Spleen (tissue), 11 donors: ENCODE data around the gene PITPNB. TPM values are rescaled to one million over a fixed set of nuclear protein-coding genes. Genes with fewer than 3 reads are reported as not detected.

Source experiments
- DNase-seq: peaks from one replicate; pipeline ENCODE4 v3.0.0-alpha.2; 2020
- H3K27ac ChIP-seq, 8 donors: fragments of 200-600 bp; sonication (generic) in 7 of 8; 1 replicate in 4 of 8; 2 replicates in 4 of 8; pipeline versions ENCODE4 v1.5.0 to v1.8.0; 2016 to 2021; ENCODE audit warnings: inconsistent platforms in 4 of 8, mild to moderate bottlenecking in 4 of 8, moderate library complexity in 1 of 8
- H3K27me3 ChIP-seq, 7 donors: fragments of 200-600 bp; sonication (generic) in 6 of 7; replicated peaks in 1 of 7; 1 replicate in 4 of 7; 2 replicates in 3 of 7; pipeline versions ENCODE4 v1.5.0 to v1.8.0; 2016 to 2021; ENCODE audit warnings: inconsistent platforms in 3 of 7, mild to moderate bottlenecking in 1 of 7
- H3K36me3 ChIP-seq, 6 donors: fragments of 200-600 bp; sonication (generic) in 5 of 6; 1 replicate in 4 of 6; 2 replicates in 2 of 6; pipeline versions ENCODE4 v1.5.0 to v1.8.0; 2016 to 2021; ENCODE audit warnings: inconsistent platforms in 2 of 6
- H3K4me1 ChIP-seq, 6 donors: fragments of 200-600 bp; sonication (generic) in 5 of 6; 1 replicate in 3 of 6; 2 replicates in 3 of 6; pipeline versions ENCODE4 v1.5.0 to v1.8.0; 2016 to 2021; ENCODE audit warnings: inconsistent platforms in 3 of 6
- H3K4me3 ChIP-seq, 8 donors: fragments of 200-600 bp; sonication (generic) in 7 of 8; 1 replicate in 4 of 8; 2 replicates in 4 of 8; pipeline versions ENCODE4 v1.5.0 to v1.8.0; 2016 to 2021; ENCODE audit warnings: inconsistent platforms in 4 of 8, mild to moderate bottlenecking in 4 of 8, moderate library complexity in 2 of 8
- H3K9me3 ChIP-seq, 8 donors: fragments of 200-600 bp; sonication (generic) in 7 of 8; 1 replicate in 4 of 8; 2 replicates in 4 of 8; pipeline versions ENCODE4 v1.5.0 to v1.8.0; 2016 to 2021; ENCODE audit warnings: inconsistent platforms in 4 of 8
- CTCF ChIP-seq, 11 experiments: fragments of 200-600 bp in 7 of 11; fragments of 450-650 bp in 4 of 11; sonication (generic) in 4 of 11; IDR thresholded peaks in 8 of 11; conservative IDR thresholded peaks in 3 of 11; 1 replicate in 7 of 11; 2 replicates in 4 of 11; pipeline versions ENCODE4 v1.4.0 to v1.8.0; 2016 to 2021; ENCODE audit warnings: antibody characterized with exemption in 11 of 11, inconsistent platforms in 4 of 11, mild to moderate bottlenecking in 1 of 11
- POLR2A ChIP-seq, 3 donors: fragments of 450-650 bp; IDR thresholded peaks; one replicate each; pipeline ENCODE4 v1.5.1; 2017; ENCODE audit warnings: antibody characterized with exemption in 3 of 3, mild to moderate bottlenecking in 1 of 3
- POLR2AphosphoS5 ChIP-seq, 3 donors: sonication (generic); formaldehyde crosslinking; IDR thresholded peaks; one replicate each; pipeline ENCODE4 v1.5.1; 2017; ENCODE audit warnings: antibody characterized with exemption in 3 of 3
- WGBS, 5 donors: extraction: QIAGEN DNeasy Blood & Tissue Kit in 3 of 5; methylation state at CpG; one replicate each; pipeline versions ENCODE4 v1.1.5 to v1.1.7; 2013 to 2018; 5-methylcytosine and 5-hydroxymethylcytosine counted together
- intact Hi-C: fragments of 100-400 bp; cut with DNase I; formaldehyde crosslinking; loops from one replicate; pipeline ENCODE4 v1.15.0; 2023; ENCODE audit warnings: low total_unique reads
- polyA plus RNA-seq, 3 donors: library from polyadenylated mRNA; stranded (reverse); fragments of 200-250 nt; gene quantifications; one replicate each; pipeline ENCODE4 v1.2.1, GENCODE V29; 2013
- total RNA-seq, 7 donors: library from RNA; depleted of rRNA in 3 of 7; stranded (reverse); fragments of >200 nt in 3 of 7; fragmentation: NEBNext Ultra II Directional in 4 of 7; extraction: Animal tissue kit (Norgen Biotek cat#: 25700) in 4 of 7; gene quantifications; one replicate each; pipeline versions ENCODE4 v1.1.0 to v1.2.1, GENCODE V29; 2016 to 2021
- donor health status: healthy with polysubstance abuse.
- donor health status: DM: no; HTN: no; CAD: no; lungs with moderate emphysema.
- donor health status: DM: no; HTN: no; CAD: no.
- donor health status: Bipolar disorder and iron deficiency.
- donor health status: healthy.
- donor health status: DM: no; HTN: no; CAD: no.
- donor health status: DM: yes; HTN: yes; CAD: no.

PITPNB gene
- total and polyA plus RNA-seq, 10 donors: 17.5 to 67.2 (median 48.9) TPM

- peaks cover 5 to 72% (median 30%) of the 10 kb centered on the region in 6 donors for H3K36me3 ChIP-seq
- WGBS, 5 donors: 95 to 100% (median 96%) methylated on average over 2 of the region's 2 CpGs
- peaks cover 4 to 47% (median 17%) of the 10 kb centered on the region in 6 donors for H3K4me1 ChIP-seq
- intact Hi-C loops: no loop called here
- no peak overlapping the region for H3K4me3 ChIP-seq
- H3K27ac ChIP-seq: no peak overlapping the region
- H3K9me3 ChIP-seq: no peaks in the 10 kb centered on the region
- DNase-seq: no peak
- no peaks in the 10 kb centered on the region for H3K27me3 ChIP-seq
- no peak for TF ChIP-seq CTCF (IDR thresholded peaks at IDR 0.05 in 8 of 11, conservative IDR thresholded peaks at IDR 0.05 in 3 of 11)
- no peak for TF ChIP-seq POLR2A (IDR thresholded peaks at IDR 0.05)
- no peak for TF ChIP-seq POLR2AphosphoS5 (IDR thresholded peaks at IDR 0.05)
Observed at GRCh38 chr22:27870234-27871191, 48.5 kb downstream of the PITPNB start.

- Histone ChIP-seq H3K4me1 (peaks cover 4 to 52% (median 16%) of the 10 kb centered on the region in 6 donors), H3K27me3 (no peaks in the 10 kb centered on the region), H3K9me3 (no peaks in the 10 kb centered on the region), H3K36me3 (peaks cover 5 to 64% (median 27%) of the 10 kb centered on the region in 6 donors), H3K27ac (peak overlapping the region in 2 of 8 donors; percentile 14 to 25), H3K4me3 (no peak overlapping the region)
- TF ChIP-seq POLR2A (IDR thresholded peaks at IDR 0.05) (no peak), POLR2AphosphoS5 (IDR thresholded peaks at IDR 0.05) (no peak), CTCF (IDR thresholded peaks at IDR 0.05 in 8 of 11, conservative IDR thresholded peaks at IDR 0.05 in 3 of 11) (no peak)
- intact Hi-C loops: no loop called here
- 73 to 80% (median 79%) methylated on average over 6 of the region's 6 CpGs for WGBS, 5 donors
- no peak for DNase-seq
Observed at GRCh38 chr22:27868732-27869282, 50.2 kb downstream of the PITPNB start.

- no peak for DNase-seq
- Histone ChIP-seq H3K9me3 (no peaks in the 10 kb centered on the region), H3K27me3 (no peaks in the 10 kb centered on the region), H3K4me1 (peaks cover 4 to 59% (median 21%) of the 10 kb centered on the region in 6 donors), H3K36me3 (peaks cover 5 to 58% (median 22%) of the 10 kb centered on the region in 6 donors), H3K27ac (peak overlapping the region in 2 of 8 donors; percentile 25 to 32), H3K4me3 (no peak overlapping the region)
- 81 to 92% (median 89%) methylated on average over 5 of the region's 5 CpGs for WGBS, 5 donors
- intact Hi-C loops: no loop called here
- TF ChIP-seq POLR2A (IDR thresholded peaks at IDR 0.05): no peak
- TF ChIP-seq POLR2AphosphoS5 (IDR thresholded peaks at IDR 0.05): no peak
- TF ChIP-seq CTCF (IDR thresholded peaks at IDR 0.05 in 8 of 11, conservative IDR thresholded peaks at IDR 0.05 in 3 of 11): no peak
Observed at GRCh38 chr22:27867953-27868731, 50.9 kb downstream of the PITPNB start.
